ENCODE results near the gene FRMPD1. TPM values are rescaled to one million over a fixed set of nuclear protein-coding genes. Genes with fewer than 3 reads are reported as not detected.

FRMPD1 gene
- total RNA-seq, 1 experiment from 2014 or later, result not detected

DNA sequence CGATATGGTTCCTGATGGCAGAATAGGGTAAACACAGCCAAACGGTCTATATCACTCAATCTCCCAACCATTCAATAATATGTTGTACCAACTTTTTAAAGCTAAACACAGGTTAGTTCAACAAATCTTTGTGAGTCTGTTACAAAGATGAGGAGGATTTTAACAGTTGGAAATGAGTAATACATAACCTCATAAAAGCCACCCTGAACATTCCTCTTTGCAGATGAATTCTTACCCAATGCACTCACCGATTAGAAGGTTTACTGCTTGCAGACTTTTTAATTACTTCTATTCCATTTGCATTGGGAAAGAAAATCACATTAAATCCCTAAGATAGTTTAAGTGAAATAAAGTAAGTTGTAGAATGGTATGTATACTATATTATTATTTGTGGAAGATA is 79.5 kb downstream of the FRMPD1 start:
- no peaks in the 10 kb centered on the region for H3K9me3 Mint-ChIP-seq (ENCODE audit: low read depth, unreplicated experiment)
- TF ChIP-seq, protein P1, sequence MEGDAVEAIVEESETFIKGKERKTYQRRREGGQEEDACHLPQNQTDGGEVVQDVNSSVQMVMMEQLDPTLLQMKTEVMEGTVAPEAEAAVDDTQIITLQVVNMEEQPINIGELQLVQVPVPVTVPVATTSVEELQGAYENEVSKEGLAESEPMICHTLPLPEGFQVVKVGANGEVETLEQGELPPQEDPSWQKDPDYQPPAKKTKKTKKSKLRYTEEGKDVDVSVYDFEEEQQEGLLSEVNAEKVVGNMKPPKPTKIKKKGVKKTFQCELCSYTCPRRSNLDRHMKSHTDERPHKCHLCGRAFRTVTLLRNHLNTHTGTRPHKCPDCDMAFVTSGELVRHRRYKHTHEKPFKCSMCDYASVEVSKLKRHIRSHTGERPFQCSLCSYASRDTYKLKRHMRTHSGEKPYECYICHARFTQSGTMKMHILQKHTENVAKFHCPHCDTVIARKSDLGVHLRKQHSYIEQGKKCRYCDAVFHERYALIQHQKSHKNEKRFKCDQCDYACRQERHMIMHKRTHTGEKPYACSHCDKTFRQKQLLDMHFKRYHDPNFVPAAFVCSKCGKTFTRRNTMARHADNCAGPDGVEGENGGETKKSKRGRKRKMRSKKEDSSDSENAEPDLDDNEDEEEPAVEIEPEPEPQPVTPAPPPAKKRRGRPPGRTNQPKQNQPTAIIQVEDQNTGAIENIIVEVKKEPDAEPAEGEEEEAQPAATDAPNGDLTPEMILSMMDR (IDR thresholded peaks at IDR 0.05; ENCODE audit: unreplicated experiment), result no peak
- H3K27me3 Mint-ChIP-seq (ENCODE audit: unreplicated experiment), result peaks cover 49% of the 10 kb centered on the region
- BruUV-seq (replicated peaks), result no TSS peak
- no peak for DNase-seq
- H3K4me3 Mint-ChIP-seq (ENCODE audit: low read depth, unreplicated experiment), result no peak overlapping the region
- CTCF ChIA-PET, result no interaction called here
- no peaks in the 10 kb centered on the region for H3K36me3 Mint-ChIP-seq (ENCODE audit: insufficient read depth, unreplicated experiment)
- no peaks in the 10 kb centered on the region for H3K4me1 Mint-ChIP-seq (ENCODE audit: low read depth, unreplicated experiment)
- intact Hi-C loops (cut with micrococcal nuclease; ENCODE audit: unreplicated experiment), result no loop called here
- no peak overlapping the region for H3K27ac Mint-ChIP-seq (ENCODE audit: unreplicated experiment)

DNA sequence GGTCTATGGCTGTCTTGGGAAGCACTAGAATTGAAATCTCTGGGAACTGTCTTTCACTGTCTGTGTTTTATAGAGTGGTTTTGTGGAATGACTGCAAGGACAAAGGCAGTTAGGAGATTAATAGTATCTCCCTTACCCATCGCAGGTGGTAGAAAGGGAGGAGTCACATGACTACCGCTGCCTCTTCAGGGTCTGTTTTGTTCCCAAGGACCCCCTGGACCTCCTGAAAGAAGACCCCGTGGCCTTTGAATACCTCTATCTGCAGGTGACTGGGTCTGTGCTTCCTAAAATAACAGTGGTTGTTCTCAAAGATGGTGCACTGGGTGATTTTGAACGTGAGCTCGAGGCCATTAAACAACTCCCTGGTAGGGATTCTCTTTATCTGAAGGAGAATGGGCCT is 80.1 kb downstream of the FRMPD1 start:
- intact Hi-C loops (cut with micrococcal nuclease; ENCODE audit: unreplicated experiment), result no loop called here
- DNase-seq, result no peak
- H3K4me1 Mint-ChIP-seq (ENCODE audit: low read depth, unreplicated experiment), result no peaks in the 10 kb centered on the region
- no peak overlapping the region for H3K4me3 Mint-ChIP-seq (ENCODE audit: low read depth, unreplicated experiment)
- TF ChIP-seq, protein P1 (IDR thresholded peaks at IDR 0.05; ENCODE audit: unreplicated experiment), result no peak
- H3K9me3 Mint-ChIP-seq (ENCODE audit: low read depth, unreplicated experiment), result no peaks in the 10 kb centered on the region
- peaks cover 54% of the 10 kb centered on the region for H3K27me3 Mint-ChIP-seq (ENCODE audit: unreplicated experiment)
- no peak overlapping the region for H3K27ac Mint-ChIP-seq (ENCODE audit: unreplicated experiment)
- no peaks in the 10 kb centered on the region for H3K36me3 Mint-ChIP-seq (ENCODE audit: insufficient read depth, unreplicated experiment)
- no TSS peak for BruUV-seq (replicated peaks)
- CTCF ChIA-PET, result no interaction called here

DNA sequence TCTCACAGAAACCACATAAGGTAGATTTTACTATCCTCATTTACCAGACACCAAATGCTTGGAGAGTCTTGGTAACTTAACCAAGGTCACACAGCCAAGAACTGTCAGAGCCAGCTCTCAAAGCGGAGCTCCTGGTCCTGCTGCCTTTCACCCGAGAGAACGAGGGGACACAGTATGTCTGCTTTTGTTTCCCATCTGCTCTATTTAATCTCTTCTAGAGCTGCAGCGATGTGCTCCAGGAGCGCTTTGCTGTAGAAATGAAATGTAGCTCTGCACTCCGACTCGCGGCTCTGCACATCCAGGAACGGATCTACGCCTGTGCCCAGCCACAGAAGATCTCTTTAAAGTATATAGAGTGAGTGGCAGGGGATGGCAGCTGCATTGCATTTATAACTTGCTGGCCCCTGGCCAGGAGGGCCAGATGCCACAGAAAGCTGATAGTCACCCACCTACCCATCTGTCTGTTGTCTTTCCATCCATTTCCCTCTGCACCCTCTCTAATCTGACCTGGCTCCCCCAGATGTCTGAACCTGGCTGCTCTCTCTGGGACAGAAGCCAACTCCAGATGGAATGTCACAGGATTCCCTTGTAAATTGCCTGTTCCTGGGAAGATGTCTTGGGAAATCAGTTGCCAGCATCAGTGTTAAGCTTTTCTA is 81.5 kb downstream of the FRMPD1 start:
- TF ChIP-seq, protein P1 (IDR thresholded peaks at IDR 0.05; ENCODE audit: unreplicated experiment), result no peak
- H3K27ac Mint-ChIP-seq (ENCODE audit: unreplicated experiment), result no peak overlapping the region
- peaks cover 46% of the 10 kb centered on the region for H3K27me3 Mint-ChIP-seq (ENCODE audit: unreplicated experiment)
- H3K4me3 Mint-ChIP-seq (ENCODE audit: low read depth, unreplicated experiment), result no peak overlapping the region
- H3K9me3 Mint-ChIP-seq (ENCODE audit: low read depth, unreplicated experiment), result no peaks in the 10 kb centered on the region
- no peaks in the 10 kb centered on the region for H3K36me3 Mint-ChIP-seq (ENCODE audit: insufficient read depth, unreplicated experiment)
- intact Hi-C loops (cut with micrococcal nuclease; ENCODE audit: unreplicated experiment), result no loop called here
- no peak for DNase-seq
- no peaks in the 10 kb centered on the region for H3K4me1 Mint-ChIP-seq (ENCODE audit: low read depth, unreplicated experiment)
- CTCF ChIA-PET, result no interaction called here
- no TSS peak for BruUV-seq (replicated peaks)

DNA sequence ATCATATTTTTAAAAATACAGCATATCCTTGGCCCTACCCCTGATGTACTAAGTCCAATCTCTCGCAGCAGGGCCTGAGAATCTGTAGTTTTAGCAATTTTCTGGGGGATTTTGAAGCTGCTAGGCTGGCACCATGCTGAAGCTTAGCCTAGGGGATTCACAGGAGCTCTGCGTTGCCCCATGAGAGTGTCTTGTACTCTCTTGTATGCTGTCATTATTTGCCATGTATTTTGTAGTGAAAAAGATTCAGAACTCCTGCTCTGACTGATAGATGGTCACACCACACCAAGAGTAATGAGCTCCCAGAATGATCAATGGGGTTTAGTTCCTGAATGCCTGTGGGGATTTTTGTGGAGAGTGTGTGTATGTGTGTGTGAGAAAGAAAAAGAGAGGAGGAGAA is 82.2 kb downstream of the FRMPD1 start:
- TF ChIP-seq, protein P1 (IDR thresholded peaks at IDR 0.05; ENCODE audit: unreplicated experiment), result no peak
- Mint-ChIP-seq H3K9me3 (ENCODE audit: low read depth, unreplicated experiment) (no peaks in the 10 kb centered on the region), H3K36me3 (ENCODE audit: insufficient read depth, unreplicated experiment) (no peaks in the 10 kb centered on the region), H3K4me3 (ENCODE audit: low read depth, unreplicated experiment) (no peak overlapping the region), H3K4me1 (ENCODE audit: low read depth, unreplicated experiment) (no peaks in the 10 kb centered on the region), H3K27ac (ENCODE audit: unreplicated experiment) (no peak overlapping the region), H3K27me3 (ENCODE audit: unreplicated experiment) (peaks cover 38% of the 10 kb centered on the region)
- BruUV-seq (replicated peaks), result no TSS peak
- intact Hi-C loops (cut with micrococcal nuclease; ENCODE audit: unreplicated experiment), result no loop called here
- CTCF ChIA-PET, result no interaction called here
- no peak for DNase-seq

Data from Calu3 (cell line).